ENCODE measurements around the gene RBM20. TPM values are rescaled to one million over a fixed set of nuclear protein-coding genes. Genes with fewer than 3 reads are reported as not detected.

Gene RBM20
- polyA plus RNA-seq, 3 donors = not detected

GRCh38 chr10:110631934-110632333 lies 12.2 kb upstream of the RBM20 start:
- H3K4me1 Mint-ChIP-seq = no peaks in the 10 kb centered on the region
- no peak overlapping the region for H3K4me3 ChIP-seq (replicated peaks in 1 of 3; ENCODE audit: low read depth in 2 of 3, low read length in 3 of 3)
- no peak overlapping the region for H3K27ac Mint-ChIP-seq
- no peaks in the 10 kb centered on the region for H3K36me3 ChIP-seq (replicated peaks in 1 of 2; ENCODE audit: control insufficient read depth in 1 of 2, insufficient read depth in 2 of 2, low read length in 2 of 2)
- no peak for TF ChIP-seq CTCF (IDR thresholded peaks at IDR 0.05)
- no peak overlapping the region for H3K9ac ChIP-seq (ENCODE audit: insufficient read depth, low read length, poor library complexity, severe bottlenecking)
- H3K4me3 Mint-ChIP-seq = no peak overlapping the region
- H3K36me3 Mint-ChIP-seq = no peaks in the 10 kb centered on the region
- H3K9me3 Mint-ChIP-seq = peaks cover 0 to 2% (median 0%) of the 10 kb centered on the region in 7 donors
- no peak overlapping the region for H2AFZ ChIP-seq (ENCODE audit: insufficient read depth, low read depth, low read length, poor library complexity, severe bottlenecking)
- no peaks in the 10 kb centered on the region for H3K4me1 ChIP-seq (ENCODE audit: control insufficient read depth in 1 of 2, insufficient read depth in 2 of 2, low read length in 2 of 2)
- H3K27ac ChIP-seq (ENCODE audit: low read depth in 1 of 2, low read length in 2 of 2) = no peak overlapping the region
- DNase-seq = no peak
- no peaks in the 10 kb centered on the region for H4K20me1 ChIP-seq (ENCODE audit: insufficient read depth, low read length)
- no peak overlapping the region for H3K4me2 ChIP-seq (replicated peaks; ENCODE audit: extremely low read depth, low read length, poor library complexity, severe bottlenecking)
- peaks cover 2 to 7% (median 4%) of the 10 kb centered on the region in 3 donors for H3K27me3 Mint-ChIP-seq (ENCODE audit: low read depth in 3 of 3)
- no peaks in the 10 kb centered on the region for H3K27me3 ChIP-seq (ENCODE audit: control insufficient read depth in 2 of 2, insufficient read depth in 2 of 2, low read length in 2 of 2)
- no peaks in the 10 kb centered on the region for H3K79me2 ChIP-seq (ENCODE audit: insufficient read depth, low read length)
- no peaks in the 10 kb centered on the region for H3K9me3 ChIP-seq (replicated peaks in 1 of 2; ENCODE audit: control insufficient read depth in 1 of 2, insufficient read depth in 1 of 2, low read length in 2 of 2)
- intact Hi-C loops (cut with micrococcal nuclease) = no loop called here

GRCh38 chr10:110632591-110633215 lies 11.4 kb upstream of the RBM20 start:
- Mint-ChIP-seq H3K27ac (no peak overlapping the region), H3K4me3 (no peak overlapping the region), H3K4me1 (no peaks in the 10 kb centered on the region), H3K27me3 (ENCODE audit: low read depth in 3 of 3) (peaks cover 4 to 10% (median 5%) of the 10 kb centered on the region in 3 donors), H3K36me3 (no peaks in the 10 kb centered on the region), H3K9me3 (peaks cover 0 to 2% (median 0%) of the 10 kb centered on the region in 7 donors)
- H3K9me3 ChIP-seq (replicated peaks in 1 of 2; ENCODE audit: control insufficient read depth in 1 of 2, insufficient read depth in 1 of 2, low read length in 2 of 2) = no peaks in the 10 kb centered on the region
- no peak overlapping the region for H2AFZ ChIP-seq (ENCODE audit: insufficient read depth, low read depth, low read length, poor library complexity, severe bottlenecking)
- no peak for TF ChIP-seq CTCF (IDR thresholded peaks at IDR 0.05)
- H3K27me3 ChIP-seq (ENCODE audit: control insufficient read depth in 2 of 2, insufficient read depth in 2 of 2, low read length in 2 of 2) = peaks cover 0 to 5% of the 10 kb centered on the region in 2 donors
- no peak overlapping the region for H3K27ac ChIP-seq (ENCODE audit: low read depth in 1 of 2, low read length in 2 of 2)
- no peaks in the 10 kb centered on the region for H3K79me2 ChIP-seq (ENCODE audit: insufficient read depth, low read length)
- H3K4me2 ChIP-seq (replicated peaks; ENCODE audit: extremely low read depth, low read length, poor library complexity, severe bottlenecking) = no peak overlapping the region
- H3K4me1 ChIP-seq (ENCODE audit: control insufficient read depth in 1 of 2, insufficient read depth in 2 of 2, low read length in 2 of 2) = no peaks in the 10 kb centered on the region
- H3K4me3 ChIP-seq (replicated peaks in 1 of 3; ENCODE audit: low read depth in 2 of 3, low read length in 3 of 3) = no peak overlapping the region
- no peaks in the 10 kb centered on the region for H4K20me1 ChIP-seq (ENCODE audit: insufficient read depth, low read length)
- intact Hi-C loops (cut with micrococcal nuclease) = no loop called here
- no peak for DNase-seq
- 83% methylated on average over 1 of the region's 1 CpG for WGBS (ENCODE audit: insufficient coverage)
- H3K36me3 ChIP-seq (replicated peaks in 1 of 2; ENCODE audit: control insufficient read depth in 1 of 2, insufficient read depth in 2 of 2, low read length in 2 of 2) = no peaks in the 10 kb centered on the region
- no peak overlapping the region for H3K9ac ChIP-seq (ENCODE audit: insufficient read depth, low read length, poor library complexity, severe bottlenecking)

Measured in CD14-positive monocyte (primary cell).